GM21619 (cell line): ENCODE data around the gene PLB1.

Source experiments
- ATAC-seq: cut with Tn5 transposase; IDR thresholded peaks from one replicate; pipeline ENCODE4 v1.9.1; 2021; ENCODE audit not compliant: unreplicated experiment

Gene PLB1

DNA sequence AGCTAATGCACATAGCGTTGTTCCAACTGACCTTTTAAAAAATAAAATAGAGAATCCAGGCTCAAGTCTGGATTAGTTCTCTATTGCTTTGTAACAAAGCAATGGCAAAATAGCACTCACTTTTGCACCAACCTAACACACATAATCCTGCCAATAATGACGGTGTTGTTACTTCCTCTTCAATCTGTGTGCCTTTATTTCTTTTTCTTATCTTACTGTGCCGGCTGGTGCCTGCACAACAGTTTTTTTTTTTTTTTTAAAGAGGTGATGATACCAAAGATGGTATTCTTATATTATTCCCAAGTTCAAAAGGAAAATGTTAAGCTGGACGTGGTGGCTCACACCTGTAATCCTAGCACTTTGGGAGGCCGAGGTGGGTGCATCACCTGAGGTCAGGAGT lies 3.4 kb downstream of the PLB1 start:
- no peak for ATAC-seq

DNA sequence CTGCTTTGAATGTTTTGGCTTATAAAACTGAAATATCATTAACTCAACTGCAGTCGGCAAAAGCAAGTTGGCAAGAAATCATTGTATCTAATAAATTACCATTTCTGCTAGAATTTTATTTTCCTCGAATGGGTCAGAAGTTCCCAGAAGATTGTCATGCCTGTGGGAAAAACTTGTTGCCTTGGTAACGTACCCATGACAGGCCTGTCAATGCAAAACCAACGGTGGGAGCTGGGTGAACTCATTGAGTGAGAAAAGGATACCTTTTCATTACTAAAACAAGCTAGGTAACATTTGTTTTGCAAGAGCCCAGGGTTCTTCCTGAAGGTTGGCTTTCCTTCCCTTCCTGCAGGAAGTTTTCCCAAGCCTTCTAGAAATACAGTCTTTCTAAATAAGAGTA lies 9.5 kb downstream of the PLB1 start:
- ATAC-seq: no peak

- no peak for ATAC-seq
Observed at GRCh38 chr2:28506112-28506910, 10.5 kb downstream of the PLB1 start.

- ATAC-seq: no peak
Observed at GRCh38 chr2:28507796-28508764, 12.2 kb downstream of the PLB1 start.

GRCh38 chr2:28509361-28509760 lies 13.5 kb downstream of the PLB1 start:
- ATAC-seq: no peak

DNA sequence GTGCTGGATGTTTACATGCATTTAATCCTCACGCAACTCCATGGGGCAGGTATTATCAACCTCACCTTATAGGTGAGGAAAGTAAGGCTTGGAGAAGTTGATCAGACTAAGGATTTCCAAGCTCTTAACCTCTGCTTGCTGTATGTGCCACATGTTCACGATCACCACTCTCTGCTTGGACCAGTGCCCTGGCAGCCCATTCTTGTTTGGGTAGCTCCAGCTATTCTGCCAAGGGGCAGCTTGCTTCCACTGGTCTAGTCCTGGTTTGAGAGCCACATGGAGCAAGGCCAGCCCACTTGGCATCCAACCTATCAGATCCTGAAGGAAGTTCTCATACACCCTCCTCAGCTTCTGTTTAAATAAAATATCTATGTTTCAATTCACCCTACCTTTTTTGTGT lies 14.3 kb downstream of the PLB1 start:
- no peak for ATAC-seq

DNA sequence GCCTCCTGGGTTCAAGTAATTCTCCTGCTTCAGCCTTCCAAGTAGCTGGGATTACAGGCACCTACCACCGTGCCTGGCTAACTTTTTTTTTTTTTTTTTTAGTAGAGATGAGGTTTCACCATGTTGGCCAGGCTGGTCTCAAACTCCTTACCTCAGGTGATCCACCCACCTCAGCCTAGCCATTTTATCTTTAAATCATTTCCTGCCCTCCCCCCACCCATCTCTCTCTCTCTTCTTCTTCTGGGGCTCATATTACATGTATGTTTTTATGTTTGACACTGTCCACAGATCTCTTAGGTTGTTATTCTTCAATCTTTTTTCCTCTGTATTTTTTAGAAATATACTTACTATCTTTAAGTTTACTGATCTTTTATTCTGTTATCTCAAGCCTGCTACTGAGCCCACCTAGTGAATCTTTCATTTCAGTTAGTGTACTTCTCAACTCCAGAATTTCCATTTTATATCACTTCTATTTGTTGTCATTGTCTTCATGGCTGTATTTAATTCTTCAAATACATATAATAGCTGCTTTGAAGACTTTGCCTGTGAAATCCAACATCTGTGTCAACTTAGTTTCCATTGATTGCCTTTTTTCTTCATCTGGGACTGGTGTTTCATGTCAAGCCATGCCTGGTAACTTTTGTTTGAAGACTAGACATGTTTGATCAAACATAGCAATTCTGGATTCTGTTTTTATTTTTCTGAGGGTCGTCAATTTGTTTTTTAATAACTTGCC lies 16.2 kb downstream of the PLB1 start:
- no peak for ATAC-seq

DNA sequence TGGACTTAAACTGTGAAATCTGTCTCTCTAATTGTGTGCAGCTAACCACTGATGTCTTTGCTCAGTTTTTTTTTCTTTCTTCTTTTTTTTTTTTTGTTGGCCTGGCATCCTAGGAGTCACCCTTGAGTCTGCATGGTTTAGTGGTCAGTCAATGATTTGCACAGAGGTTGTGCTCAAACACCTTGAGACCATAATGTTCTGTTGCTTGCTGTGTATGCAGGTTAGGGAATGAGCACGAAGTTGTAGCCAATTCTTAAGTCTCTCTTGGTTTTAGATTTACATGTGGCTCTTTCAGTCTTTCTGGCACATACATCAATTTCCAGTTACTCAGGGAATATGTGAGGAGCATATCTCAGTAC lies 16.7 kb downstream of the PLB1 start:
- no peak for ATAC-seq

- no peak for ATAC-seq
Observed at GRCh38 chr2:28513097-28513496, 17.2 kb downstream of the PLB1 start.

DNA sequence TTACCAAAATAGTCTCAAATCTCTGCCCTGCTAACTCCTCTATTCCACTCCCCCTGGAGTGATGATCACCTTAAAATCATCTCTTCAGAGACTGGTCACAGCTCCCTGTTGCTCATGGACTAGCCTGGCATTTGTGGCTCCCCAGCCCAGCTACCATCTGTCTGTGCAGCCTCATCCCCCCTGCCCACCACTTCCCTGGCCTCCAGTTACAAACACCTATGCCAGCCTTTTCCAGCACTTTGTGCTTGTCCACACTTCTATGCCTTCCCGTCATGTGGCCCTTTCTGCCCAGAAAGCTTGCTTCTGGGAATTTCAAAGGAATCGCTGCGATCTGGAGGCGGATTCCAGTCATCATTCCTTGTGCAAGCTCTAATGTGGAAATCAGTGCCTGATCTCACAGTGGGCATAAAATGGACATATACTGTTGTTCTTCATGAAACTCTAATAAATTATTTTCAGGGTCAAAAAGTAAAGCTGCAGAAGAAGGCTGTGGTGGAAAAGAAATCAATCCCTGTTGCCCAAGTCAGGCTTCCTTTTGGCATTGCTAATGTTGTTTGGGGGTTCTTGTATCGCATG lies 19.4 kb downstream of the PLB1 start:
- ATAC-seq: no peak

GRCh38 chr2:28516430-28516829 lies 20.6 kb downstream of the PLB1 start:
- ATAC-seq: no peak

- ATAC-seq: no peak
Observed at GRCh38 chr2:28516950-28517349, 21.1 kb downstream of the PLB1 start.

- no peak for ATAC-seq
Observed at GRCh38 chr2:28521663-28522062, 25.8 kb downstream of the PLB1 start.

DNA sequence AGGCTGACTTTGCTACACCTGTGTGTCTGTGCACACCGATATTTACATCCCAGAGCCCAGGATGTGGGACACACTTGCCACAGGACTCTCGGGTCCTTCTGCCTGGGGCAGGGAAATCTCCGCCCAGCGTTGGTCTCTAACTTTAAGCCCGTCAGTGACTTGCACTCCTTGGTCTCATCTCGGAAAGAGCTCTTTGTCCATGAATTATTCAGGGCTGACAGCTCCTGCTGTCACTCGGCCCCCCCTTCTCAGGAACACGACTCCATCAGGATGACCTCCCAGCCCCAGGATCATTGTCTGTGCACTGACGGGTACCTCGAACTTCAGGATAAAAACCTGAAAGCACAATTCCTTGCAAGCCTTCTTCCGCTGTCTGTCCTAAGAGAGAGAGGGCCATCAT lies 26.6 kb downstream of the PLB1 start:
- ATAC-seq: no peak

DNA sequence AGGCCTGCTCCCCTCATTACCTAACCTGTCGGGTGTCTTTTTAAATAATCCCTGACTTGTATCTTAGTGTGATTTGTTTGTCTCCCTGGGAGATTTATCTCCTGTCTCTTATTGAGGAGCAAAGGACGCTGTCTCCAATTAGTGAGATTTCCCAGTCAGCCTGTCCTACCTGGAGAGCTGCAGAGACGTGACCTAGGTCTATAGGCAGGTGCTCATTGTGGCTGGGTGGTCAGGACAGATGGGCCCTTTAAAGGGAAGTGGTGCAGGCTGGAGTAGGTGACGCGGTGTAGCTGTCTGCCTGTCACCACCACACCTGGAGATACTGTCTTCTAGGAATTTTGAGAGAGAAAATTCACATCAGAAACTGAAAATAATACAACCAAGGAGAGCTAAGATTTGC lies 28.0 kb downstream of the PLB1 start:
- ATAC-seq: no peak

GRCh38 chr2:28525481-28525880 lies 29.6 kb downstream of the PLB1 start:
- no peak for ATAC-seq

- ATAC-seq: no peak
Observed at GRCh38 chr2:28526527-28527132, 30.8 kb downstream of the PLB1 start.

GRCh38 chr2:28527196-28527595 lies 31.3 kb downstream of the PLB1 start:
- ATAC-seq: no peak

GRCh38 chr2:28528206-28528605 lies 32.3 kb downstream of the PLB1 start:
- no peak for ATAC-seq

- no peak for ATAC-seq
Observed at GRCh38 chr2:28530782-28531181, 34.9 kb downstream of the PLB1 start.

DNA sequence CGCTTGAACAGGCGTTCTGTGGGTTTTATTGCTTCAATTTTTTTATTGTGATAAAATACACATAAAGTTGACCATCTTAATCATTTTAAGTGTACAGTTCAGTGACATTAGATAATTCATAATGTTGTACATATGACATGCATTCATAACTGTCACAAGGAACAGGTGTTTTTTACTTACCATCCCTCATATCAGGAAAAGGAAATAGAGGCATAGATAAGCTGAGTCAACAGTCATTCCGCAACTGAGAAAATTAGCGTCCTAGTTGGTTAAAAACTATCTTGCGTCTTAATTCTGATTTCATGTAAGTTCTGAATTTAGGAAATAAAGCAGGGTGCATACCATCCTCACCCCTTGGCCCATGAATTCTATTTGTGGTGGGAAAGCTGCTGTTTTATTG lies 36.5 kb downstream of the PLB1 start:
- ATAC-seq: no peak
